Chondrocyte (in vitro differentiated cells): Measurements from ENCODE around the gene FOS. TPM values are rescaled to one million over a fixed set of nuclear protein-coding genes. Genes with fewer than 3 reads are reported as not detected.
"Not testable (repeated sequence)": the region's sequence is repeated elsewhere in the genome, so short reads cannot be mapped to it uniquely, and the experiment has no call there.

Experiments used
- DNase-seq: peaks from one replicate; pipeline ENCODE4 v3.0.0; 2021; ENCODE audit warnings: mixed read lengths, low spot score
- H3K27ac Mint-ChIP-seq: one replicate; pipeline ENCODE4 v1.8.0; 2021; ENCODE audit warnings: mild to moderate bottlenecking, moderate library complexity, mixed read lengths; ENCODE audit not compliant: unreplicated experiment
- H3K27me3 Mint-ChIP-seq: 2 replicates; pipeline ENCODE4 v1.8.0; 2021; ENCODE audit warnings: low read depth, mixed read lengths
- H3K36me3 Mint-ChIP-seq: 2 replicates; pipeline ENCODE4 v1.8.0; 2021; ENCODE audit warnings: low read depth, mixed read lengths
- H3K4me1 Mint-ChIP-seq: 2 replicates; pipeline ENCODE4 v1.8.0; 2021; ENCODE audit warnings: low read depth, mild to moderate bottlenecking, mixed read lengths
- H3K4me3 Mint-ChIP-seq: one replicate; pipeline ENCODE4 v1.8.0; 2021; ENCODE audit warnings: mild to moderate bottlenecking, moderate library complexity, mixed read lengths; ENCODE audit not compliant: unreplicated experiment
- H3K9me3 Mint-ChIP-seq: 2 replicates; pipeline ENCODE4 v1.8.0; 2021; ENCODE audit warnings: low read depth, mixed read lengths
- total RNA-seq: library from RNA; stranded (reverse); gene quantifications from 3 replicates; pipeline ENCODE4 v1.2.1, GENCODE V29; 2021
- TF ChIP-seq, protein P1 (sequence below): fragments of 200-600 bp; sonication (generic); IDR thresholded peaks from 2 replicates; pipeline ENCODE4 v1.5.0; 2021; ENCODE audit warnings: antibody characterized with exemption, mild to moderate bottlenecking, moderate library complexity

Gene FOS
- total RNA-seq, 1 donor from 2014 or later, result 152 TPM

- no peak for DNase-seq
- TF ChIP-seq, protein P1, sequence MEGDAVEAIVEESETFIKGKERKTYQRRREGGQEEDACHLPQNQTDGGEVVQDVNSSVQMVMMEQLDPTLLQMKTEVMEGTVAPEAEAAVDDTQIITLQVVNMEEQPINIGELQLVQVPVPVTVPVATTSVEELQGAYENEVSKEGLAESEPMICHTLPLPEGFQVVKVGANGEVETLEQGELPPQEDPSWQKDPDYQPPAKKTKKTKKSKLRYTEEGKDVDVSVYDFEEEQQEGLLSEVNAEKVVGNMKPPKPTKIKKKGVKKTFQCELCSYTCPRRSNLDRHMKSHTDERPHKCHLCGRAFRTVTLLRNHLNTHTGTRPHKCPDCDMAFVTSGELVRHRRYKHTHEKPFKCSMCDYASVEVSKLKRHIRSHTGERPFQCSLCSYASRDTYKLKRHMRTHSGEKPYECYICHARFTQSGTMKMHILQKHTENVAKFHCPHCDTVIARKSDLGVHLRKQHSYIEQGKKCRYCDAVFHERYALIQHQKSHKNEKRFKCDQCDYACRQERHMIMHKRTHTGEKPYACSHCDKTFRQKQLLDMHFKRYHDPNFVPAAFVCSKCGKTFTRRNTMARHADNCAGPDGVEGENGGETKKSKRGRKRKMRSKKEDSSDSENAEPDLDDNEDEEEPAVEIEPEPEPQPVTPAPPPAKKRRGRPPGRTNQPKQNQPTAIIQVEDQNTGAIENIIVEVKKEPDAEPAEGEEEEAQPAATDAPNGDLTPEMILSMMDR, result no peak
Observed at GRCh38 chr14:75301666-75302325, 23.2 kb downstream of the FOS start.

GRCh38 chr14:75303381-75303789 lies 24.8 kb downstream of the FOS start:
- Mint-ChIP-seq H3K4me1 (peaks cover 8% of the 10 kb centered on the region), H3K27me3 (no peaks in the 10 kb centered on the region), H3K4me3 (no peak overlapping the region), H3K9me3 (no peaks in the 10 kb centered on the region), H3K27ac (no peak overlapping the region), H3K36me3 (no peaks in the 10 kb centered on the region)
- DNase-seq, result no peak
- TF ChIP-seq, protein P1, result peak; percentile 91

More at GRCh38 chr14:75301666-75302325, 23.2 kb downstream of the FOS start:
- H3K27me3 Mint-ChIP-seq, result no peaks in the 10 kb centered on the region
- H3K4me3 Mint-ChIP-seq, result no peak overlapping the region
- H3K27ac Mint-ChIP-seq, result no peak overlapping the region
- peaks cover 11% of the 10 kb centered on the region for H3K4me1 Mint-ChIP-seq
- H3K36me3 Mint-ChIP-seq, result no peaks in the 10 kb centered on the region
- H3K9me3 Mint-ChIP-seq, result no peaks in the 10 kb centered on the region

GRCh38 chr14:75306410-75306809 lies 27.8 kb downstream of the FOS start:
- not testable (repeated sequence) for H3K9me3 Mint-ChIP-seq, H3K4me3 Mint-ChIP-seq, DNase-seq, H3K27ac Mint-ChIP-seq, H3K27me3 Mint-ChIP-seq, H3K36me3 Mint-ChIP-seq
- peaks cover 18% of the 10 kb centered on the region for H3K4me1 Mint-ChIP-seq

GRCh38 chr14:75306927-75307699 lies 28.5 kb downstream of the FOS start:
- no peak overlapping the region for H3K4me3 Mint-ChIP-seq
- TF ChIP-seq, protein P1, result peak; percentile 74
- no peaks in the 10 kb centered on the region for H3K36me3 Mint-ChIP-seq
- no peaks in the 10 kb centered on the region for H3K9me3 Mint-ChIP-seq
- H3K27me3 Mint-ChIP-seq, result no peaks in the 10 kb centered on the region
- no peak for DNase-seq
- H3K27ac Mint-ChIP-seq, result no peak overlapping the region
- peaks cover 21% of the 10 kb centered on the region for H3K4me1 Mint-ChIP-seq

DNA sequence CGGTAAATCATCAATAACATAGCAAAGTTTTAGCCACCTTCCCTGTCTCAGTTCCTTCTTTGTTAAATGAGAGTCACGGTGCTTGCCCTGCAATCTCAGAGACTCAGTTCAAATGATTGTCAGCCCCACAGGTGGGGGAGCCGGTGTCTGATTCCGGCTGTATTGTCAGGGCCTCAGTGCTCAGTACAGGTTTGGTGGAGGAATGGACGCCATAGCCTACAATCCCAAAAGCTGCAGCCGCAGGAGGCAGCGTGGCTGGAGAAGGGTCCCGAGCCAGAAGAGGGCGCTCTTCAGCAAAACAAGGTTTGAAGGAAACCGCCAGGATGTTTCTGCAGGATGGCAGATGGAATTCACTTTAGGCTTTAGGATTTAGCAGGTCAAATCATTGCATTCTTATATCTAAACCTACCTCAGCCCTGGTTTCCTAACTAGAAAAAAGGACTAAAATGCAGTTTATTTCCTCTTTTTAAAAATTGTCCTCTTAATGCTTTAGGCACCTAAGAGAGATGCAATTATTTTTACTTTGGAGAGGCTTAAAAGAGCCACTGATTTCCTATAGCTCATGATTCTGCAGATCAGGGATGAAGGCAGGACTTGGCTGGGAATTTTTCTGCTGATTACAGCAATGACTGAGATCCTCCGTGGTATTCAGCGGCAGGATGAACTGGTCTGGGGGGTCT lies 29.2 kb downstream of the FOS start:
- H3K27ac Mint-ChIP-seq, result no peak overlapping the region
- H3K36me3 Mint-ChIP-seq, result no peaks in the 10 kb centered on the region
- TF ChIP-seq, protein P1, result peak; percentile 92
- H3K27me3 Mint-ChIP-seq, result no peaks in the 10 kb centered on the region
- H3K4me3 Mint-ChIP-seq, result no peak overlapping the region
- H3K9me3 Mint-ChIP-seq, result no peaks in the 10 kb centered on the region
- no peak for DNase-seq
- H3K4me1 Mint-ChIP-seq, result peaks cover 21% of the 10 kb centered on the region

DNA sequence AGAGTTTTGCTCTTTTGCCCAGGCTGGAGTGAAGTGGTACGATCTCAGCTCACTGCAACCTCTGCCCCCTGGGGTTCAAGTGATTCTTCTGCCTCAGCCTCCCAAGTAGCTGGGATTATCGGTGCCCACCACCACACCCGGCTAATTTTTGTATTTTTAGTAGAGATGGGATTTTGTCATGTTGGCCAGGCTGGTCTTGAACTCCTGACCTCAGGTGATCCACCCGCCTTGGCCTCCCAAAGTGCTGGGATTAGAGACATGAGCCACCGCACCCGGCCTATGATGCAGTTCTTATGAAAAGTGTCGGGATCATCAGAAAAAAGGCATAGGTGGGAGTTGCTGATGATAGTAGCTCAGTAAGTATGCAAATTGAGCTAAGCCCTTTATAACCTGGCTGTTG lies 30.4 kb downstream of the FOS start:
- H3K4me3 Mint-ChIP-seq, H3K27me3 Mint-ChIP-seq, H3K36me3 Mint-ChIP-seq, DNase-seq, H3K9me3 Mint-ChIP-seq, H3K27ac Mint-ChIP-seq: not testable (repeated sequence)
- peaks cover 17% of the 10 kb centered on the region for H3K4me1 Mint-ChIP-seq

DNA sequence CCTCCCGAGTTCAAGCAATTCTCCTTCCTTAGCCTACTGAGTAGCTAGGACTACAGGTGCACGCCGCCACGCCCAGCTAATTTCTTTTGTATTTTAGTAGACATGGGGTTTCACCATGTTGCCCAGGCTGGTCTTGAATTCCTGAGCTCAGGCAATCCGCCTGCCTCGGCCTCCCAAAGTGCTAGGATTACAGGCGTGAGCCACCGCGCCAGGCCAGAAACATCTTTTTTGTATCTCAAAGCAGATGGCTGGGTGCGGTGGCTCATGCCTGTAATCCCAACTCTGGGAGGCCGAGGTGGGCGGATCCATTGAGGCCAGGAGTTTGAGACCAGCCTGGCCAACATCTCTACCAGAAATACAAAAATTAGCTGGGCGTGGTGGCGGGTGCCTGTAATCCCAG lies 30.9 kb downstream of the FOS start:
- H3K4me3 Mint-ChIP-seq, H3K36me3 Mint-ChIP-seq, DNase-seq, H3K27me3 Mint-ChIP-seq, H3K27ac Mint-ChIP-seq, H3K9me3 Mint-ChIP-seq: not testable (repeated sequence)
- H3K4me1 Mint-ChIP-seq, result peaks cover 17% of the 10 kb centered on the region
